ENCODE data around the gene MFF.

Gene MFF

GRCh38 chr2:227406177-227407031, 81.4 kb downstream of the MFF start:
- peak in 49 of 58 donors; percentile 7 to 80 (median 41) for DNase-seq
